H1 (cell line): ENCODE data around the gene TMEM45A. TPM values are rescaled to one million over a fixed set of nuclear protein-coding genes. Genes with fewer than 3 reads are reported as not detected.

ENCODE experiments used
- CTCF ChIA-PET: fragments of 300-600 bp; sonication (Branson Sonifier 250); formaldehyde crosslinking; loops from one replicate; lab custom pipeline; 2021; ENCODE audit not compliant: partially characterized antibody; lab: Charles Lee
- POLR2A ChIA-PET: fragments of 300-600 bp; sonication (Branson Sonifier 250); formaldehyde crosslinking; loops from one replicate; lab custom pipeline; 2021; ENCODE audit warnings: inconsistent platforms; ENCODE audit not compliant: partially characterized antibody; lab: Charles Lee
- DNase-seq, 2 experiments: peaks; one replicate each; pipeline versions ENCODE4 v3.0.0 to v3.0.0-alpha.2; 2010 to 2022; ENCODE audit warnings: low spot score in 2 of 2, low read depth in 1 of 2, mixed read lengths in 1 of 2
- FAIRE-seq: peaks from 2 replicates; lab custom pipeline; 2011; peaks lifted over from hg19 to GRCh38; lab: Jason Lieb, UNC
- H2AFZ ChIP-seq: 2 replicates; pipeline ENCODE4 v1.8.1; 2012; ENCODE audit warnings: low read length, inconsistent platforms
- H2AK5ac ChIP-seq: 2 replicates; pipeline ENCODE4 v1.6.1; 2013; ENCODE audit warnings: low read depth, low read length
- H2BK120ac ChIP-seq: replicated peaks from 2 replicates; pipeline ENCODE3; 2013; ENCODE audit warnings: low read depth, low read length, inconsistent platforms
- H2BK12ac ChIP-seq: 2 replicates; pipeline ENCODE4 v1.6.1; 2013; ENCODE audit warnings: low read depth, low read length
- H2BK15ac ChIP-seq: 2 replicates; pipeline ENCODE4 v1.6.1; 2013; ENCODE audit warnings: low read length
- H2BK20ac ChIP-seq: 2 replicates; pipeline ENCODE4 v1.6.1; 2013; ENCODE audit warnings: low read length
- H2BK5ac ChIP-seq: 2 replicates; pipeline ENCODE4 v1.6.1; 2013; ENCODE audit warnings: low read depth, low read length
- H3K14ac ChIP-seq: 2 replicates; pipeline ENCODE4 v1.6.1; 2013; ENCODE audit warnings: inconsistent platforms; ENCODE audit not compliant: insufficient read length
- H3K18ac ChIP-seq: 2 replicates; pipeline ENCODE4 v1.6.1; 2013; ENCODE audit warnings: low read length; ENCODE audit errors: extremely low read depth
- H3K23ac ChIP-seq: 2 replicates; pipeline ENCODE4 v1.6.1; 2013; ENCODE audit warnings: inconsistent platforms; ENCODE audit not compliant: insufficient read length
- H3K23me2 ChIP-seq: 2 replicates; pipeline ENCODE4 v1.6.1; 2013; ENCODE audit warnings: low read depth, low read length
- H3K27ac ChIP-seq: 2 replicates; pipeline ENCODE4 v1.6.1; 2011; ENCODE audit warnings: low read depth, low read length, inconsistent platforms
- H3K27me3 ChIP-seq, 4 experiments: replicated peaks in 1 of 4; 1 replicate in 1 of 4; 2 replicates in 3 of 4; pipeline versions ENCODE4 v1.6.1 to v1.8.1; 2011 to 2013; ENCODE audit warnings: low read length in 3 of 4, mild to moderate bottlenecking in 3 of 4, inconsistent platforms in 2 of 4, mixed read lengths in 2 of 4, moderate library complexity in 1 of 4; ENCODE audit not compliant: control insufficient read depth in 3 of 4, insufficient read depth in 3 of 4; ENCODE audit errors: extremely low read depth in 1 of 4
- H3K36me3 ChIP-seq, 4 experiments: 2 replicates each; pipeline versions ENCODE4 v1.6.1 to v1.8.1; 2011 to 2013; ENCODE audit warnings: mild to moderate bottlenecking in 4 of 4, low read length in 3 of 4, moderate library complexity in 2 of 4, control low read depth in 1 of 4, inconsistent platforms in 1 of 4; ENCODE audit not compliant: insufficient read depth in 4 of 4, control insufficient read depth in 2 of 4
- H3K4ac ChIP-seq: replicated peaks from 2 replicates; pipeline ENCODE3; 2013; ENCODE audit warnings: low read length, low read depth, mixed read lengths, inconsistent platforms; ENCODE audit not compliant: insufficient read length
- H3K4me1 ChIP-seq, 4 experiments: replicated peaks in 1 of 4; 1 replicate in 1 of 4; 2 replicates in 3 of 4; pipeline versions ENCODE4 v1.6.1 to v1.8.1; 2011 to 2013; ENCODE audit warnings: low read length in 3 of 4, inconsistent platforms in 2 of 4, mixed read lengths in 1 of 4; ENCODE audit not compliant: insufficient read depth in 4 of 4, control insufficient read depth in 3 of 4
- H3K4me2 ChIP-seq, 2 experiments: 2 replicates each; pipeline versions ENCODE4 v1.6.1 to v1.8.1; 2011 to 2013; ENCODE audit warnings: low read depth in 2 of 2, low read length in 2 of 2, control low read depth in 1 of 2, inconsistent platforms in 1 of 2, mild to moderate bottlenecking in 1 of 2; ENCODE audit not compliant: insufficient read depth in 1 of 2
- H3K4me3 ChIP-seq, 4 experiments: fragments of 200-600, 300-600 bp in 1 of 4; sonication (generic), shearing (Covaris generic), sonication (Bioruptor Twin) in 1 of 4; 2 replicates each; pipeline versions ENCODE4 v1.5.1 to v1.8.1; 2011 to 2016; ENCODE audit warnings: low read length in 4 of 4, low read depth in 3 of 4, control low read depth in 2 of 4, inconsistent platforms in 2 of 4, mild to moderate bottlenecking in 2 of 4, mixed read lengths in 1 of 4, moderate library complexity in 1 of 4; ENCODE audit not compliant: insufficient read depth in 2 of 4; ENCODE audit errors: extremely low read depth in 1 of 4
- H3K56ac ChIP-seq: replicated peaks from 2 replicates; pipeline ENCODE3; 2013; ENCODE audit warnings: low read depth, mild to moderate bottlenecking, mixed read lengths, low read length, inconsistent platforms; ENCODE audit not compliant: insufficient read length
- H3K79me1 ChIP-seq: 2 replicates; pipeline ENCODE4 v1.6.1; 2013; ENCODE audit warnings: low read depth, low read length, control low read depth
- H3K79me2 ChIP-seq, 2 experiments: 2 replicates each; pipeline versions ENCODE4 v1.6.1 to v1.8.1; 2012 to 2013; ENCODE audit warnings: low read length in 2 of 2, mild to moderate bottlenecking in 2 of 2, inconsistent platforms in 1 of 2; ENCODE audit not compliant: insufficient read depth in 2 of 2, control insufficient read depth in 1 of 2
- H3K9ac ChIP-seq, 4 experiments: replicated peaks in 1 of 4; 1 replicate in 1 of 4; 2 replicates in 3 of 4; pipeline versions ENCODE4 v1.6.1 to v1.8.1; 2011 to 2013; ENCODE audit warnings: low read depth in 3 of 4, low read length in 3 of 4, control low read depth in 2 of 4, mild to moderate bottlenecking in 2 of 4, moderate library complexity in 2 of 4, inconsistent platforms in 1 of 4; ENCODE audit errors: extremely low read depth in 1 of 4
- H3K9me3 ChIP-seq, 2 experiments: 2 replicates each; pipeline versions ENCODE4 v1.6.1 to v1.8.1; 2012 to 2013; ENCODE audit warnings: mild to moderate bottlenecking in 2 of 2, moderate library complexity in 2 of 2, control low read depth in 1 of 2, inconsistent platforms in 1 of 2, low read depth in 1 of 2, low read length in 1 of 2, mixed read lengths in 1 of 2; ENCODE audit not compliant: insufficient read depth in 2 of 2
- H4K20me1 ChIP-seq, 2 experiments: replicated peaks in 1 of 2; 2 replicates each; pipeline versions ENCODE3 to v1.8.1; 2011 to 2013; ENCODE audit warnings: inconsistent platforms in 2 of 2, low read length in 2 of 2, mild to moderate bottlenecking in 1 of 2; ENCODE audit not compliant: insufficient read depth in 2 of 2, control insufficient read depth in 1 of 2
- H4K5ac ChIP-seq: 2 replicates; pipeline ENCODE4 v1.6.1; 2013; ENCODE audit warnings: low read length, low read depth, mixed read lengths, inconsistent platforms; ENCODE audit not compliant: insufficient read length
- H4K8ac ChIP-seq: 2 replicates; pipeline ENCODE4 v1.8.0; 2013; ENCODE audit warnings: mild to moderate bottlenecking, moderate library complexity, low read length, inconsistent platforms; ENCODE audit not compliant: insufficient read depth; ENCODE audit errors: extremely low read depth
- H4K91ac ChIP-seq: replicated peaks from 2 replicates; pipeline ENCODE3; 2013; ENCODE audit warnings: low read length, mixed read lengths, inconsistent platforms; ENCODE audit not compliant: insufficient read length
- GTF2F1 ChIP-seq: IDR thresholded peaks from 2 replicates; pipeline ENCODE4 v1.6.1; 2012; ENCODE audit warnings: low read depth, low read length, improper control_type of control experiment, borderline replicate concordance
- JUND ChIP-seq: IDR thresholded peaks from 2 replicates; pipeline ENCODE4 v1.6.1; 2011; ENCODE audit warnings: mild to moderate bottlenecking, improper control_type of control experiment, low read length
- MAFK ChIP-seq: IDR thresholded peaks from 2 replicates; pipeline ENCODE4 v1.6.1; 2012; ENCODE audit warnings: low read depth, mild to moderate bottlenecking, improper control_type of control experiment, low read length
- NANOG ChIP-seq: IDR thresholded peaks from 2 replicates; pipeline ENCODE4 v1.6.1; 2011; ENCODE audit warnings: low read length, low read depth, mild to moderate bottlenecking, inconsistent platforms; ENCODE audit not compliant: insufficient read depth, poor library complexity, severe bottlenecking
- NRF1 ChIP-seq: IDR thresholded peaks from 2 replicates; pipeline ENCODE4 v1.6.1; 2011; ENCODE audit warnings: mild to moderate bottlenecking, low read depth, low read length, improper control_type of control experiment
- PHF8 ChIP-seq: fragments of 200-600 bp; sonication (generic); conservative IDR thresholded peaks from 2 replicates; pipeline ENCODE4 v1.7.1; 2012; ENCODE audit warnings: low read depth, mild to moderate bottlenecking, inconsistent platforms, low read length, moderate library complexity
- POLR2AphosphoS5 ChIP-seq: IDR thresholded peaks from 2 replicates; pipeline ENCODE4 v1.6.1; 2011; ENCODE audit warnings: low read depth, low read length
- TBP ChIP-seq: IDR thresholded peaks from 2 replicates; pipeline ENCODE4 v1.6.1; 2011; ENCODE audit warnings: low read depth, low read length, improper control_type of control experiment
- TCF12 ChIP-seq: IDR thresholded peaks from 2 replicates; pipeline ENCODE4 v1.6.1; 2011; ENCODE audit warnings: low read depth, mild to moderate bottlenecking, low read length
- WGBS, 2 experiments: shearing (Covaris generic) in 1 of 2; methylation state at CpG; one replicate each; pipeline versions ENCODE4 v1.1.6 to v1.1.7; 2013 to 2015; ENCODE audit warnings: low lambda C conversion rate in 2 of 2, mixed read lengths in 2 of 2, inconsistent platforms in 1 of 2, low coverage in 1 of 2, missing lambda C conversion rate in 1 of 2; ENCODE audit not compliant: insufficient replicate concordance in 2 of 2, insufficient coverage in 1 of 2, insufficient read length in 1 of 2; ENCODE audit errors: extremely low coverage in 1 of 2, missing lambda C conversion rate in 1 of 2; 5-methylcytosine and 5-hydroxymethylcytosine counted together
- polyA plus RNA-seq, 7 experiments: library from polyadenylated mRNA; depleted of rRNA in 3 of 7; stranded (reverse) in 5 of 7; unstranded in 2 of 7; fragments of >200 nt in 5 of 7; fragments of 200-250 nt in 2 of 7; gene quantifications; 1 replicate in 5 of 7; 2 replicates in 1 of 7; 4 replicates in 1 of 7; pipeline versions ENCODE4 v1.2.1 to v1.2.3, GENCODE V29; 2011 to 2013; ENCODE audit warnings: missing spikeins in 2 of 7, mixed read lengths in 2 of 7
- total RNA-seq: library from RNA; stranded (reverse); fragmentation: NEBNext Ultra II Directional; extraction: Animal tissue kit (Norgen Biotek cat#: 25700); gene quantifications from 2 replicates; pipeline ENCODE4 v1.2.1, GENCODE V29; 2021

Gene TMEM45A
- total and polyA plus RNA-seq, 2 of the 8 experiments (the other 6 are each of a cell fraction or from before 2014, with no cell fraction given): 12.9 to 14.2 TPM

DNA sequence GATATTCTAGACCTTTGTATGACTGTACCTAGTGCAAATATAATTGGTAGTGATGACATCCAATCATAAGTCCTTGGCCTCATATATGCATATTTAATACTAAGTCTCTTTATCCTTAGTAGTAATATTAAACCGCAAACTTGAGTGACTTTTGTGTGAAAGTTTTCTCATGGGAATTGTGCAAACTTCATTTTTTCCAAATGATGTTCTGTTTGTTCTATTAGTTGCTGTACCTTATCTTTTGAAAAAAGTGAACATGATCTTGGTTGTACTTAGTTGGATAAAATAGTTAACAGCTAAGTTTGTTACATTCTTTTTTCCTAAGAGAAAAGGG, 43.2 kb downstream of the TMEM45A start:
- H3K36me3 ChIP-seq: no peaks in the 10 kb centered on the region
- H3K27me3 ChIP-seq: no peaks in the 10 kb centered on the region
- H3K79me1 ChIP-seq: no peaks in the 10 kb centered on the region
- no peak overlapping the region for H2AK5ac ChIP-seq
- no peak overlapping the region for H3K4me3 ChIP-seq
- H2BK5ac ChIP-seq: no peak overlapping the region
- no peaks in the 10 kb centered on the region for H3K4me1 ChIP-seq
- no peak overlapping the region for H2BK20ac ChIP-seq
- no peak overlapping the region for H3K56ac ChIP-seq
- no peak overlapping the region for H3K23ac ChIP-seq
- H3K14ac ChIP-seq: no peak overlapping the region
- no peaks in the 10 kb centered on the region for H3K23me2 ChIP-seq
- no peak overlapping the region for H3K27ac ChIP-seq
- no peak overlapping the region for H2BK15ac ChIP-seq
- FAIRE-seq (no peak), DNase-seq (no peak)
- H4K20me1 ChIP-seq: no peaks in the 10 kb centered on the region
- H3K4ac ChIP-seq: no peak overlapping the region
- H2AFZ ChIP-seq: no peak overlapping the region
- no peaks in the 10 kb centered on the region for H3K79me2 ChIP-seq
- H4K5ac ChIP-seq: no peak overlapping the region
- 81% methylated on average over 1 of the region's 1 CpG; no CpG with 5 or more reads in 1 of the 2 experiments for WGBS, 2 experiments
- TF ChIP-seq POLR2AphosphoS5: no peak
- no peak for TF ChIP-seq TCF12
- TF ChIP-seq TBP: no peak
- no peak for TF ChIP-seq JUND
- no peak for TF ChIP-seq PHF8
- TF ChIP-seq MAFK: no peak
- no peak for TF ChIP-seq GTF2F1
- no peak for TF ChIP-seq NANOG
- no peak for TF ChIP-seq NRF1
- ChIA-PET POLR2A (no interaction called here), CTCF (interaction anchor here (0.6 kb wide), 1 partner anchor 152 kb away, joined by 3 read pairs; no protein-coding TSS in a partner anchor)
- H2BK120ac ChIP-seq: no peak overlapping the region
- H4K91ac ChIP-seq: no peak overlapping the region
- H3K9me3 ChIP-seq: no peaks in the 10 kb centered on the region
- no peak overlapping the region for H2BK12ac ChIP-seq
- no peak overlapping the region for H3K9ac ChIP-seq
- no peak overlapping the region for H4K8ac ChIP-seq
- no peak overlapping the region for H3K18ac ChIP-seq
- H3K4me2 ChIP-seq: no peak overlapping the region
